GM23338 (cell line): ENCODE results near the gene AOAH. TPM values are rescaled to one million over a fixed set of nuclear protein-coding genes. Genes with fewer than 3 reads are reported as not detected.

Experiments used
- ATAC-seq: fragments of 200-7000 bp; cut with Tn5 transposase; 3 replicates; pipeline ENCODE4 v1.9.1; 2020
- DNase-seq: peaks from one replicate; pipeline ENCODE4 v3.0.0-alpha.2; 2015; ENCODE audit warnings: low spot score
- H2AFZ ChIP-seq: fragments of 200-600 bp; sonication (generic); 2 replicates; pipeline ENCODE4 v1.8.0; 2016; ENCODE audit warnings: antibody characterized with exemption, mild to moderate bottlenecking, moderate library complexity
- H3F3A ChIP-seq: fragments of 200-600 bp; sonication (generic); replicated peaks from 2 replicates; pipeline ENCODE4 v1.8.0; 2017; ENCODE audit warnings: antibody characterized with exemption, mixed run types, low read depth
- H3K27ac ChIP-seq: fragments of 200-600 bp; sonication (generic); 2 replicates; pipeline ENCODE4 v1.6.1; 2016; ENCODE audit warnings: low read depth
- H3K27me3 ChIP-seq: fragments of 200-600 bp; sonication (generic); 2 replicates; pipeline ENCODE4 v1.8.0; 2016; ENCODE audit warnings: mild to moderate bottlenecking, mixed run types, moderate library complexity; ENCODE audit not compliant: insufficient read depth
- H3K36me3 ChIP-seq: fragments of 200-600 bp; sonication (generic); 2 replicates; pipeline ENCODE4 v1.8.0; 2016; ENCODE audit warnings: mild to moderate bottlenecking; ENCODE audit not compliant: insufficient read depth
- H3K4me1 ChIP-seq: fragments of 200-600 bp; sonication (generic); 2 replicates; pipeline ENCODE4 v1.8.0; 2016; ENCODE audit warnings: mild to moderate bottlenecking, moderate library complexity; ENCODE audit not compliant: insufficient read depth
- H3K4me2 ChIP-seq: fragments of 200-600 bp; sonication (generic); 2 replicates; pipeline ENCODE4 v1.7.1; 2017; ENCODE audit warnings: mixed run types
- H3K4me3 ChIP-seq: fragments of 200-600 bp; sonication (generic); 2 replicates; pipeline ENCODE4 v1.6.1; 2016; ENCODE audit warnings: mixed run types
- H3K79me2 ChIP-seq: fragments of 200-600 bp; sonication (generic); replicated peaks from 2 replicates; pipeline ENCODE4 v1.8.0; 2017; ENCODE audit warnings: mild to moderate bottlenecking; ENCODE audit not compliant: insufficient read depth
- H3K9me2 ChIP-seq: fragments of 200-600 bp; sonication (generic); 2 replicates; pipeline ENCODE4 v1.8.0; 2017; ENCODE audit not compliant: insufficient read depth
- H4K20me1 ChIP-seq: fragments of 200-600 bp; sonication (generic); replicated peaks from 2 replicates; pipeline ENCODE4 v1.8.0; 2017; ENCODE audit warnings: mild to moderate bottlenecking; ENCODE audit not compliant: insufficient read depth
- H3K27ac Mint-ChIP-seq: 2 replicates; pipeline ENCODE4 v1.8.0; 2020; ENCODE audit warnings: inconsistent platforms, mild to moderate bottlenecking, moderate library complexity, mixed read lengths
- H3K27me3 Mint-ChIP-seq: 3 replicates; pipeline ENCODE4 v1.8.0; 2022; ENCODE audit warnings: low read depth, mild to moderate bottlenecking, moderate library complexity, mixed read lengths, inconsistent platforms; ENCODE audit not compliant: insufficient read depth, poor library complexity
- H3K36me3 Mint-ChIP-seq: 3 replicates; pipeline ENCODE4 v1.8.0; 2021; ENCODE audit warnings: low read depth, mild to moderate bottlenecking, inconsistent platforms, moderate library complexity, mixed read lengths
- H3K4me1 Mint-ChIP-seq: 3 replicates; pipeline ENCODE4 v1.8.0; 2020; ENCODE audit warnings: mild to moderate bottlenecking, inconsistent platforms, mixed read lengths
- H3K4me3 Mint-ChIP-seq: 3 replicates; pipeline ENCODE4 v1.8.0; 2021; ENCODE audit warnings: moderate library complexity, mild to moderate bottlenecking, inconsistent platforms, mixed read lengths
- H3K9me3 Mint-ChIP-seq: 3 replicates; pipeline ENCODE4 v1.8.0; 2020; ENCODE audit warnings: moderate library complexity, mild to moderate bottlenecking, inconsistent platforms, mixed read lengths
- CREB1 ChIP-seq: fragments of 250-450 bp; sonication (Bioruptor Pico); IDR thresholded peaks from 2 replicates; pipeline ENCODE4 v1.5.0; 2020; ENCODE audit warnings: low read depth, mild to moderate bottlenecking, moderate library complexity
- EZH2 ChIP-seq: fragments of 200-600 bp; sonication (generic); IDR thresholded peaks from one replicate; pipeline ENCODE4 v1.8.0; 2017; ENCODE audit warnings: antibody characterized with exemption, mild to moderate bottlenecking, low read depth; ENCODE audit not compliant: unreplicated experiment
- EZH2phosphoT487 ChIP-seq: fragments of 200-600 bp; sonication (generic); IDR thresholded peaks from one replicate; pipeline ENCODE4 v1.8.1; 2018; ENCODE audit warnings: antibody characterized with exemption; ENCODE audit not compliant: unreplicated experiment
- JUNB ChIP-seq: IDR thresholded peaks from one replicate; pipeline ENCODE4 v1.6.1; 2016; ENCODE audit warnings: antibody characterized with exemption; ENCODE audit not compliant: unreplicated experiment
- NANOG ChIP-seq: IDR thresholded peaks from 2 replicates; pipeline ENCODE4 v1.6.1; 2016; ENCODE audit warnings: antibody characterized with exemption, borderline replicate concordance
- POLR2AphosphoS5 ChIP-seq: IDR thresholded peaks from 2 replicates; pipeline ENCODE4 v1.6.1; 2016; ENCODE audit warnings: antibody characterized with exemption, low read depth
- REST ChIP-seq: IDR thresholded peaks from one replicate; pipeline ENCODE4 v1.6.1; 2018; ENCODE audit warnings: antibody characterized with exemption; ENCODE audit not compliant: unreplicated experiment
- STAT1 ChIP-seq: IDR thresholded peaks from one replicate; pipeline ENCODE4 v1.6.1; 2016; ENCODE audit warnings: antibody characterized with exemption; ENCODE audit not compliant: unreplicated experiment
- ZNF114 ChIP-seq: fragments of 250-450 bp; sonication (Bioruptor Pico); IDR thresholded peaks from 2 replicates; pipeline ENCODE4 v1.5.0; 2020; ENCODE audit warnings: mild to moderate bottlenecking, moderate library complexity
- ZNF331 ChIP-seq: fragments of 250-450 bp; sonication (Bioruptor Pico); IDR thresholded peaks from 2 replicates; pipeline ENCODE4 v1.5.0; 2020; ENCODE audit warnings: low read depth, mild to moderate bottlenecking, moderate library complexity
- ZNF462 ChIP-seq: fragments of 250-450 bp; sonication (Bioruptor Pico); IDR thresholded peaks from 2 replicates; pipeline ENCODE4 v1.5.0; 2020; ENCODE audit warnings: mild to moderate bottlenecking, moderate library complexity
- polyA plus RNA-seq: library from polyadenylated mRNA; unstranded; fragments of >200 nt; fragmentation: Nextera tagmentation; extraction: Ambion mirVana; gene quantifications from 2 replicates; pipeline ENCODE4 v1.2.1, GENCODE V29; 2016
- total RNA-seq: library from RNA; depleted of rRNA; stranded (reverse); fragments of >200 nt; shearing (Covaris generic); gene quantifications from 2 replicates; pipeline ENCODE4 v1.2.3, GENCODE V29; 2014
- TF ChIP-seq, protein P1 (sequence below): IDR thresholded peaks from 2 replicates; pipeline ENCODE4 v1.6.1; 2016; ENCODE audit warnings: antibody characterized with exemption
- TF ChIP-seq, protein P2 (sequence below), 2 experiments: fragments of 200-600 bp in 1 of 2; sonication (generic) in 1 of 2; conservative IDR thresholded peaks; 2 replicates each; pipeline versions ENCODE4 v1.5.1 to v1.6.1; 2016 to 2017; ENCODE audit warnings: antibody characterized with exemption in 2 of 2, low read depth in 2 of 2, mild to moderate bottlenecking in 2 of 2, moderate library complexity in 1 of 2

Gene AOAH
- total and polyA plus RNA-seq, 2 experiments from 2014 or later = not detected

DNA sequence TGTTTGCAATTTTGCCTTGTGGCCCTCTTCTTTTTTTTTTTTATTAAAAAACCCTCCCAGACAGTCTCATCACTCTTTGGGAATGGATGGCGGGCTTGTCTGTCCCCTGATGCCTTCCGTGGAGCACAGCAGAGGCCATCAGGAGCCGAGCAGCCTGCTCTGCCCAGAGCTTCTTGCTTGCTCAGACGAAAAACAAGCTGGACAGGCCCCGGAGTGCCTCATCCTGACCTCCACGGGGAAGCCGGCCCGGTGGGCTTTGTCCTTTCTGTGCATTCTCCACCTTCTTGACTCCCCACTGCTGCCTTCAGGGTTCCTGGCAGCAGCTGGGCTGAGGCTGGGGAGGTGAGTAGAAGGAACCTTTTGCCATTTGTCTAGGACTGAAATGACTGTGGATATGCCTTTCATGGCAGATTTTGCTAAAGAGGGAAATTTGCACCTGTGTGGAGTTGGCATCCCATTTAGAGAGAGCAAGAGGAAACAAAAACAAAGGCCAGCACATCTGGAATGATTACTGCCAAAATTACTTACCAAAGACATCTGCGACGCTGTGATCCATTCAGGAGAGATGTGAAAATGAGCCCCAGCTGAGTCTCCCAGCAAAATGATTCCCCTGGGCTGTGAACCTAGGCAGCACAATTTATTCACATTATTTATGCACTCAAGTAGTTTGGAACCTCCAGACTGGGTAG, 108.3 kb downstream of the AOAH start:
- H3K4me3 Mint-ChIP-seq = no peak overlapping the region
- Histone ChIP-seq H3K4me3 (no peak overlapping the region), H3K79me2 (no peaks in the 10 kb centered on the region), H3K9me2 (peaks cover 6% of the 10 kb centered on the region; the same call in 1 of the 2 replicates), H3F3A (no peaks in the 10 kb centered on the region), H3K36me3 (no peaks in the 10 kb centered on the region), H3K4me1 (peaks cover 9% of the 10 kb centered on the region), H3K27me3 (no peaks in the 10 kb centered on the region), H3K27ac (no peak overlapping the region), H3K4me2 (peak overlapping the region; percentile 26; the same call in 1 of the 2 replicates), H2AFZ (peak overlapping the region; percentile 28; the same call in 1 of the 2 replicates), H4K20me1 (no peaks in the 10 kb centered on the region)
- ATAC-seq = peak; percentile 72
- TF ChIP-seq CREB1 (no peak), EZH2phosphoT487 (no peak), EZH2 (no peak), NANOG (no peak), STAT1 (no peak), POLR2AphosphoS5 (no peak), JUNB (no peak), ZNF114 (CRISPR knock-in tag) (no peak), ZNF462 (CRISPR knock-in tag) (no peak), ZNF331 (CRISPR knock-in tag) (no peak), REST (no peak)
- TF ChIP-seq, protein P1, sequence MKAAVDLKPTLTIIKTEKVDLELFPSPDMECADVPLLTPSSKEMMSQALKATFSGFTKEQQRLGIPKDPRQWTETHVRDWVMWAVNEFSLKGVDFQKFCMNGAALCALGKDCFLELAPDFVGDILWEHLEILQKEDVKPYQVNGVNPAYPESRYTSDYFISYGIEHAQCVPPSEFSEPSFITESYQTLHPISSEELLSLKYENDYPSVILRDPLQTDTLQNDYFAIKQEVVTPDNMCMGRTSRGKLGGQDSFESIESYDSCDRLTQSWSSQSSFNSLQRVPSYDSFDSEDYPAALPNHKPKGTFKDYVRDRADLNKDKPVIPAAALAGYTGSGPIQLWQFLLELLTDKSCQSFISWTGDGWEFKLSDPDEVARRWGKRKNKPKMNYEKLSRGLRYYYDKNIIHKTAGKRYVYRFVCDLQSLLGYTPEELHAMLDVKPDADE = no peak
- TF ChIP-seq, protein P2, sequence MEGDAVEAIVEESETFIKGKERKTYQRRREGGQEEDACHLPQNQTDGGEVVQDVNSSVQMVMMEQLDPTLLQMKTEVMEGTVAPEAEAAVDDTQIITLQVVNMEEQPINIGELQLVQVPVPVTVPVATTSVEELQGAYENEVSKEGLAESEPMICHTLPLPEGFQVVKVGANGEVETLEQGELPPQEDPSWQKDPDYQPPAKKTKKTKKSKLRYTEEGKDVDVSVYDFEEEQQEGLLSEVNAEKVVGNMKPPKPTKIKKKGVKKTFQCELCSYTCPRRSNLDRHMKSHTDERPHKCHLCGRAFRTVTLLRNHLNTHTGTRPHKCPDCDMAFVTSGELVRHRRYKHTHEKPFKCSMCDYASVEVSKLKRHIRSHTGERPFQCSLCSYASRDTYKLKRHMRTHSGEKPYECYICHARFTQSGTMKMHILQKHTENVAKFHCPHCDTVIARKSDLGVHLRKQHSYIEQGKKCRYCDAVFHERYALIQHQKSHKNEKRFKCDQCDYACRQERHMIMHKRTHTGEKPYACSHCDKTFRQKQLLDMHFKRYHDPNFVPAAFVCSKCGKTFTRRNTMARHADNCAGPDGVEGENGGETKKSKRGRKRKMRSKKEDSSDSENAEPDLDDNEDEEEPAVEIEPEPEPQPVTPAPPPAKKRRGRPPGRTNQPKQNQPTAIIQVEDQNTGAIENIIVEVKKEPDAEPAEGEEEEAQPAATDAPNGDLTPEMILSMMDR (conservative IDR thresholded peaks at IDR 0.05; ENCODE audit: low read depth in 2 of 2) = no peak
- H3K9me3 Mint-ChIP-seq = no peaks in the 10 kb centered on the region
- H3K27me3 Mint-ChIP-seq = peaks cover 3% of the 10 kb centered on the region
- H3K36me3 Mint-ChIP-seq = no peaks in the 10 kb centered on the region
- DNase-seq = no peak
- peaks cover 23% of the 10 kb centered on the region for H3K4me1 Mint-ChIP-seq
- 0 out of 2 replicates have a peak overlapping the region, but pooled peaks have one; percentile 58 for H3K27ac Mint-ChIP-seq
